Left ventricle myocardium superior (tissue), 1 donor: ENCODE data around the gene KIAA1586. TPM values are rescaled to one million over a fixed set of nuclear protein-coding genes. Genes with fewer than 3 reads are reported as not detected.
"Not testable (repeated sequence)": the region's sequence is repeated elsewhere in the genome, so short reads cannot be mapped to it uniquely, and the experiment has no call there.

Experiments used
- ATAC-seq: fragments of 200-7000 bp; cut with Tn5 transposase; one replicate; pipeline ENCODE4 v1.9.1; 2020; ENCODE audit warnings: mild to moderate bottlenecking, moderate library complexity
- DNase-seq: peaks from one replicate; pipeline ENCODE4 v3.0.0-alpha.2; 2020
- intact Hi-C: fragments of 100-400 bp; cut with micrococcal nuclease; formaldehyde crosslinking; loops from one replicate; pipeline ENCODE4 v1.11.0; 2022
- total RNA-seq: library from RNA; stranded (reverse); fragmentation: NEBNext Ultra II Directional; extraction: Animal tissue kit (Norgen Biotek cat#: 25700); gene quantifications from one replicate; pipeline ENCODE4 v1.2.1, GENCODE V29; 2021
- donor health status: DM: no; HTN: yes; CAD: no; lungs with severe emphysema.

Gene KIAA1586
- total RNA-seq, 1 donor from 2014 or later = 7.7 TPM

- intact Hi-C loops, DNase-seq: not testable (repeated sequence)
- peak; percentile 28 for ATAC-seq
Observed at GRCh38 chr6:57090458-57091067, 44.1 kb downstream of the KIAA1586 start.

GRCh38 chr6:57091375-57091774, 44.9 kb downstream of the KIAA1586 start:
- ATAC-seq, DNase-seq, intact Hi-C loops: not testable (repeated sequence)

- DNase-seq = no peak
- no peak for ATAC-seq
- intact Hi-C loops = no loop called here
Observed at GRCh38 chr6:57094689-57095088, 48.2 kb downstream of the KIAA1586 start.

- intact Hi-C loops = no loop called here
- DNase-seq = no peak
Observed at GRCh38 chr6:57097596-57097995, 51.1 kb downstream of the KIAA1586 start.

GRCh38 chr6:57102976-57103375, 56.5 kb downstream of the KIAA1586 start:
- ATAC-seq (no peak), DNase-seq (no peak)
- intact Hi-C loops = no loop called here

More at GRCh38 chr6:57097596-57097995, 51.1 kb downstream of the KIAA1586 start:
- no peak for ATAC-seq

GRCh38 chr6:57104336-57104735, 57.8 kb downstream of the KIAA1586 start:
- ATAC-seq (no peak), DNase-seq (no peak)
- intact Hi-C loops = no loop called here

Other genes starting within 250 kb of the KIAA1586 start
- 0.35 TPM for gene BEND6, start 91.6 kb upstream of the KIAA1586 start, total RNA-seq
- 23.7 TPM for gene ZNF451, start 43.5 kb downstream of the KIAA1586 start, total RNA-seq
- 14.8 TPM for gene BAG2, start 125.6 kb downstream of the KIAA1586 start, total RNA-seq
- 11.9 TPM for gene RAB23, start 175.6 kb downstream of the KIAA1586 start, total RNA-seq